HG03159 (cell line): ENCODE measurements around the gene PLA2G5.
"Not testable (repeated sequence)": the region's sequence is repeated elsewhere in the genome, so short reads cannot be mapped to it uniquely, and the experiment has no call there.

ENCODE experiments used
- ATAC-seq: cut with Tn5 transposase; IDR thresholded peaks from one replicate; pipeline ENCODE4 v1.9.1; 2021; ENCODE audit warnings: mild to moderate bottlenecking, moderate library complexity; ENCODE audit not compliant: unreplicated experiment

The PLA2G5 gene

DNA sequence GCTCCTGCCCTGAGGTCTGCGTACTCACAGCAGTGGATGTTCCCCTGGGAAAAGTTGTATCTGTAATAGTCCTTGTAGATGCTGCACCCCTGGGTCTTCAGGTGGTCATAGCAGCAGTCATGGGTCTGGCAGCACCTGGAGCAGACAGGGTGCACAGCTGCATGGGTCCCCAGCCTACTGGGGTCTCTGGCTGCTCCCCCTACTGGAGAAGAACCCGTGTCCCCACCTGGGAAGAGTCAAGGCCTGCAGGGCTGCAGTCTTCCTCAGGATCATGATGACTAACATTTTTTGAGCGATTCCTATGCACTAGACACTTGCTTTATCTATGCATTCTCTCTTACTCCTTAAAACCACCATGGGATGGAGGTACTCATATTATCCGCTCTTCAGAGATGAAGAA, 45.5 kb downstream of the PLA2G5 start:
- ATAC-seq, result no peak

DNA sequence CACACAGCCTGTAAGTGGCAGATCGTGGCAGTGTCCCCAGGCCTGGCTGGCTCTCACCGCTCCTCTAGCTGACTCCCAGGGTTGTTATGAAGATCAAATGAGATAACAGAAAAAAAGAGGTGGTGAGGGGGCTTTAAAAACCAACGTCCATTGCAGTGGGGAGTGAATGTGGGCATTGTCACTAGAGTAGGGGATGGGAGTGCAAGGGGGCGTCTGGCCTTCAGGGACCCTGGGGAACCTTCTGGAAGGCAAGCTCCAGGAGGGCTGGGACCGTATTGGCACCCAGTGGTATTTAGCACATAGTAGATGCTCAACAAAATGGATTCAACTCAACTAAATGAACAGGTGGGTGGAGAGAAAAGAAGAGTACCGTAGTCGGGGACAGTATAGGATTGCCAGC, 45.9 kb downstream of the PLA2G5 start:
- no peak for ATAC-seq

DNA sequence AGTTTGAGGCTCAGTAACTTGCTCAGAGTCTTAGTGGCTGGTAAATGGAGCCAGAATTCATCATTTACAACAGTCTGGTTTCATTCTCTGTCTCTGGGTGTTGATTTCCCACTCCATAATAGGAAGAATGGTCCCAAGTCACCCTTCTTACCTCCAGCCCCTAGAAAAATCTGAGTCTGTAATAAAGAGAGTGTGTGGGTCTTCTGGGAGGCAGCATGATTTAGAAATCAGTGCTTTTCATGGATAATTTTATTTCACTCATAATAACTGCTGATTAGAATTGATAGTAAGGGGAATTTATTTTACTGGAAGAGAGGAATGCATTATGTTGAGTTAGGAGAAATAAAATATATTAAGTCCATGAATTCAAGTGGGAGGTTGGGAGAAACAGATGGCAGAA, 47.2 kb downstream of the PLA2G5 start:
- ATAC-seq, result no peak

DNA sequence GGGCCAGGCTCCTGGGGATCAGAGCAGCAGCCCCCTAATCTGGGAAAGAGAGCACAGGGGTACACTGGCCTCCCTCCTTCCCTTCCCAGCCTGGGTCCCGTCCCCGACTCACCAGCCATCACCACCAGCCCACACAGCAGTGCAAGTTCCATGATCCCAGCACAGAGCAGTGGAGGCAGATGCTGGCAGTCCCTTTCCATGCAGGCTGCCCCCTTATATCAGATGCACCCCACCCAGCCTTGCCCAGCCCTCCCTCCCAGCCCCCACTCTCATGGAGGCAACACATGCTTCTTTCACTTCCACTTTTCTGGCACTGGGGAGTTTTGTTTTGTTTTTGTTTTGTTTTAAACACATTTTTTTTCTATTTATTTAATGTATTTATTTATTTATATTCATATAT, 49.4 kb downstream of the PLA2G5 start, which contains the start of gene PLA2G2D:
Gene PLA2G2D (minus strand): TSS at position 190 of the 400 bp plus-strand sequence. CDS start 38 bp downstream, at position 152.
- ATAC-seq, result no peak

DNA sequence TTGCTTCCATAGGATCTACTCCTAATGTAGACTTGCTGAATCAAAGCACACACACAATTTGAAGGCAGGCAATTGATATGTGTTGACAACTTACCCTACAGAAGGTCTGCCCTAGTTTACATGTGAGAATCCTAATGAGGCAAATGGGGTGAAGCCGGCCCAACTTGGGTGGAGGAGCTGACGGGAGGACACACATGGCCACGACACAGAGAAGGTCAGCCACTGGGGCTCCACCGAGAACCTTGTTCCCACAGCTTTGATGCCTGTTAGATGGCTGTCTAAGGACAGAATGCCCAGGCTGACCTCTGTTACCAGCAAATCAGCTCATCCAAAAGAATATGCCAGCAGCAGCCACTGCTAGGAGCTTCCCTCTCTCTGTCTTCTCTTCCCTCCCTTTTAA, 50.8 kb downstream of the PLA2G5 start:
- no peak for ATAC-seq

DNA sequence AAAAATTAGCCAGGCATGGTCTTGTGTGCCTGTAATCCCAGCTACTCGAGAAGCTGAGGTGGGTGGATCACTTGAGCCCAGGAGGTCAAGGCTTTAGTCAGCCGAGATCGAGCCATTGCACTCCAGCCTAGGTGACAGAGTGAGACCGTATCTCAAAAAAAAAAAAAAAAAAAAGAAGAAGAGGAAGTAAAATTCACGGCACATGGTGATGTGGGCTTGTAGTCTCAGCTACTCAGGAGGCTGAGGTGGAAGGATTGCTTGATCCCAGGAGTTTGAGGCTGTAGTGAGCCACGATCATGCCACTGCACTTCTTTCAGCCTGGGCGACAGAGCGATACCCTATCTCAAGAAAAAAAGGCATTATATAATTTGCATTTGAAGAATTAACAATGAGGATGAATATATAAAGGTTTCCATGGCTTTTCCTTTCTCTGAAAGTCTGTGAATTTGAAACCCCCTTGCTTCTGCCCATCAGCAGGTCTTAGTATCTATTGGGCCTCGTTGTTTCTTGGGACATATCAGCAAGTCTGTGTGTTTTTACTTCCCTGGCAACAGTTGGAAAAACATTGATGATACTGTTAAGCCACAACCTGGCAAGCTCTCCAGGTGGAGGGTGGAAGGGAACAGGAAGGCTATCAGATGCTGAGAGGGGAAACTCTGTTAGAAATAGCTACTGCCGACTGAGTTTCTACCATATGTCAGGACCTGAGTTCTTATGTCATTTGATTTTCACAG, 53.9 kb downstream of the PLA2G5 start:
- no peak for ATAC-seq

DNA sequence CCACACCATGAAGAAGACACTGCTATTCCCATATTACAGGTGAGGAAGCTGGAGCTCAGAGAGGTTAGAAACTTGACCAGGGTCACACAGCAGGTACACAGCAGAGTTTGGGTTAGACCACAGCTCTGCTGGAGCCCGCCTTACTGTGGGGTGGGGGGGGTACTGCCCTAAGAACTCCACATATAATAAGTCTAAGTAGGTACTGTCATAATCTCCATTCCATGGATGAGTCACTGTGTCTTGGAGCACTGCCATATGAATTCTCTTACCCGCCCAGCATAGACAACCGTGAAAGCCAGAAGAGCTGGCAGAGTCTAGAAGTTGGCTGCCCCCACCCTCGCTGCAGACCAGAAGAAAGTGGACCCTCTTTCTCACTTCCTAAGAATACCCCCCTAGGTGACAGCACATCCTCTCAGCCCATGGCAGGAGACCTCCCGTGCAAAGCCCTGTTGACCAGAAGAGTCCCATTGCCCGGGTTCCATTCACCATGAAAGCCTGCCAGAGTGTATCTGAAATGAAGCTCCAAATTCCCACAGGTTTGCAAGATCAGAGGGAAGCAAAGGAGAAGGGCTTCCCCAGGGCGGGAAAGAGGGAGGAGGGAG, 54.6 kb downstream of the PLA2G5 start:
- no peak for ATAC-seq

DNA sequence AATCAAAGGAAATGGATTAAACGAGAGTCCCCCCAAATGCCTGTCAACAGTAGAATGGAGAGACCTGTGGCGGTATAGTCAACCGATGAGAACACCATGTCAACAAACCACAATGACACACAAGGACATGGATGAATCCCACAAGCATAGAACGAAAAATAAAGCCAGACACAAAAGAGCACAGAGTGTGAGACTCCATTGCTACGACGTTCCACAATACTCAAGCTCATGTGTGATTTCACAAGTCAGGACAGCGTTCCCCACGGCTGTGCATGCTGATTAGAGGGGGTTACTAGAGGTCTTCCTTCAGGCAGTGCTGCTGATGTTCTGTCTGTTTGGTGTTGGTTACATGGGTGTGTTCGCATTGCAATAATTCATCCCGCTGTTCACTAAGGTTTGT, 55.1 kb downstream of the PLA2G5 start:
- no peak for ATAC-seq

DNA sequence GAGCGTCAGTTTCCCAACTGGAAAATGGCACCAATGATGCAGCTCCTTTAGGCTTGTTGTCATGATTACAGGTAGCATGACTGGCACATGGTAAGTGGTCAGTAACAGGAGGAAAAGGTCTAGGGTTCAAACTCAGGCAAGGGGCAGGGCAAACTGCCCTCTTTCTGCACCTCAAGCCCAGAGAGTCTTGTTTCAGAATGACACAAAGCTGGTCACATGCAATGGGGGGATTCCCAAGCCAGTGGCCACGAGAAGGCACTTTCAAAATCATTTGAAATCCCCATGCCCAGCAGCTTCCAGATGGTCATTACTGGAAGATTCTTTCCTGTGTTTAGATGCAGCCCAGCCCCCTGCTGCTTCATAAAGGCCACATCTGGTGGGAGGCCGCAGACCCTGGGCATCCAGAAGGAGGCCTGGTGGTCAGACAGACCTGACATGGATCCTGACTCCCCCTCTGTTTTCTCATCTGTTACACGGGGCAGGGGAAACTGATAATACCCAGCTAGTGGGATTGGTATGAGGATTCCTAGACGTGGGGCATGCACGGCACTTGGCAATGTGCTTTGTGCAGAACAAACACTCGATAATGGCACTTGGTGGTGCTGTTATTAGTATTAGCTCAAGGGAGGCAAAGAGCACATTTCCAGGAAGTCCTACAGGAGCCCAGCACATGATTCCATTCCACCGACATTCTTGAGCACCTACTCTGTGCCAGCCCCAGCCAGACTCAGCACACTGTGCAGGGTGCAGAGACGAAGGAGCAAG, 56.2 kb downstream of the PLA2G5 start:
- ATAC-seq, result no peak

DNA sequence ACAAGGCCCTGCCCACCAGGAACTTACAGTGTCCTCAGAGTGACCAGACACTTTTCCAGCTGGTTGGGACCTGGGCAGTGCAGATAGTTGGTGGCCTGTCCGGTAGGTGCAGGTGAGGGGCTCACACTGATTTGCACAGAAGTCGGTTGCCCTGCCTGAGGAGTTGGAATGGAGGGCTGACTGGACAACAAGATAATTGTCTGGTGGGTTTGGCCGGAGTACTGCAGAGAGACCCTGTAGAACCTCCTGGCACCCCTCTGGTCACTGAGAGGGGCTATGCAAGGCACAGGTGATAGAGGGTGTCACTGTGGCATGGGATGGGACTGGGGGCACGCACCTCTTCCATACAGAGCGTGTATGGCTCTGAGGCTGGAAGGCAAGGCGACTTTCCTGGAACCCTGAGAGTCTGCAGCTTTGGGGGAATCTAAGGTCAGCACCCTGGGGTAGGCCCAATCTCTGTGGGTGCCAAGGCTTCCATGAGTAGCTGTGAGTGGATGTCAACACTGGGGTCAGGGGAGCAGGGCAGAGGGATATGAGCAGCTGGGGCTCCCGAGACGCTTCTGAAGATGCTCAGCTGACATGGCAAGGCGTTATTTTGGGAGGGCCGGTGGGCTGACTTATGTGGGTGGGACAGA, 56.9 kb downstream of the PLA2G5 start:
- no peak for ATAC-seq

DNA sequence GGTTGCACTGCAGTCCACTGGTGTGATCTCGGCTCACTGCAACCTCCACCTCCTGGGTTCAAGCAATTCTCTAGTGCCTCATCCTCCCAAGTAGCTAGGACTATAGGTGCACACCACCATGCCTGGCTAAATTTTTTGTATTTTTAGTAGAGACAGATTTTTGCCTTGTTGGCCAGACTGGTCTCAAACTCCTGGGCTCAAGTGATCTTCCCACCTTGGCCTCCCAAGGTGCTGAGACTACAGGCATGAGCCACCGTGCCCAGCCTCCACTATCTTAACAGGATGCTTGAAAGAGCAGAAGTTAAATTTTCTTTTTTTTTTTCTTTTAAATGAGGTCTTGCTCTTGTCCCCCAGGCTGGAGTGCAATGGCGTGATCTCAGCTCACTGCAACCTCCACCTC, 60.5 kb downstream of the PLA2G5 start:
- not testable (repeated sequence) for ATAC-seq

DNA sequence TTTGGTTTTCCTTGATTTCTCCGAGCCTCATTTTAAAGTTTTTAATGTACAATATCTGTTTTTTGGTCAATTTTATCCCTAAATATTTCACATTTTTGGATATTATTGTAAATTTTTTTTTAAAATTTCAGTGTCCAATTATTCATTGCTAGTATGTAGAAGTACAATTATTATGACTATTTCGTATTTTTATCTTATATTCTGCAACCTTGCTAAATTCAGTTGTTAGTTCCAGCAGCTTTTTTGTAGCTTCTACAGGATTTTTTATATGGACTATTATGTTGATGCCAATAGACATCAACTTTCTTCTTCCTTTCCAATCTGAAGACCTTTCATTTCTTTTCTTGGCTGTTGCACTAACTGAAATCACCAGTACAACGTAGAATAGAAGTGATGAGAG, 65.0 kb downstream of the PLA2G5 start:
- ATAC-seq, result no peak

DNA sequence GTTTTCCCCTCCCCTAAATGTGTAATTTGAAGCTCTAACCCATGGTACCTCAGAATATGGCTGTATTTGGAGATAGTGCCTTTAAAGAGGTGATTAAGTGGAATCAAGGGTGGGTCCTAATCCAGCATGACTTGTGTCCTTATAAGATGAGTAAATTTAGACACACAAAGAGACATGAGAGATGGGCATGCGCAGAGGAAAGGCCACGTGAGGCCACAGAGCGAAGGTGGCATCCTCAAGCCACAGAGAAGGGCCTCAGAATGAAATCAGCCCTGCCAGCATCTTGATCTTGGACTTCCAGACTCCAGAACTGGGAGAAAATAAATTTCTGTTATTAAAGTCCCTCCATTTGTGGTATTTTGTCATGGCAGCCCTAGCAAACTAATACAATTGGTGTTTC, 66.3 kb downstream of the PLA2G5 start:
- no peak for ATAC-seq

DNA sequence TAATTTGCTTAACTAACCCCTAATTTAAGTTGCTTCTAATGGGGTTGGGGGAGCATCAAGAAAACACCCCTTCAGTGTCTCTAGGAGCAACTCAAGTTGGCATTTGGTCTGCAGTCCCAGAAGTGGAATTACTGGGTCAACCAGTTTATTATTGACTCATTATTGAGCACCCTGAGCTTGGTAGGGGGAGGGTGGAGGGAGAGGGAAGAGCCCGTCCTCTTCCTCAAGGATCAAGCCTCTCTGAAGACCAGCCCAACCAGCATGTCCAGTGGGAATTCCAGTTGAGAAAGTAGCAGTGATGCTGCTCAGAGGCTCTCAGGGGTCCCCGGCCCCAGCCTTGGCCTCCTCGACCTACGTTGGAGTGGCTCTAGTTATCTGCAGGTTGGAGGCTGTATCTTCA, 67.1 kb downstream of the PLA2G5 start:
- no peak for ATAC-seq

DNA sequence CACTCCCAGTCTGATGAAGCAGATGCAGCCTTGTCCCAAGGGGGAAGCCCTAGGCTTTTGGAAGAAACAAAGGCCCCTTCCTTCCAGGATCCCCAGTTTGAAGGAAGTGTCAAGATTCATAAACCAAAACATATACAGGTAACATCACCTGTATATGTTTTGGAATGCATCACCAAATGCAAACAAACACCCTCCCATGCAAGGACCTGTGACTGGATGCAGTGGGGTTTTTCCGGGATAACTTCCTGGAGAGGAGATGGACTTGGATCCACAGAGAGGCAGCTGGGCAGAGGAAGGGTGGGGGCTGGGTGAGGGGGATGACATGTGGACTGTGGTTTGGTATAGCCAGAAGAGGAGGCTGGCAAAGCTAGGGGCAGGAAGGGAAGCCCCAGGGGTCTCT, 67.6 kb downstream of the PLA2G5 start:
- ATAC-seq, result no peak

DNA sequence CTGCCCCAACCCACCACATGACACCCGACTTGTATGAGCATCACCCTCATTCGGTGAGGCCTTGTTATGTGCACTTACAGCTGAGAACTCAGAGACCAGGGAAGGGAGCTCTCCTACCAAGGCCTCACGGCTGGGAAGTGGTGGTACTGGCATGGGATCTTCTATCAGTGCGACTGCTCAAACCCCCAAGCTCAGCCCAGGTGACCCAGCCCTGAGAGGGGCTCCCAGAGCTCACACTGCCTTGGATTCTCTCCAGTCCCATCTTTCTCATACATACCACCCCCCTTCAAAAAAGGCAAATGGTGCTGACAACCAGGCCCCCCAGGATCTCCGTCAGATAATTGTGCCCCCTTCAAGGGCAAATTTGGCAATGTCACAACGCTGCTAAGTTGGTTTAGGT, 68.4 kb downstream of the PLA2G5 start:
- no peak for ATAC-seq

DNA sequence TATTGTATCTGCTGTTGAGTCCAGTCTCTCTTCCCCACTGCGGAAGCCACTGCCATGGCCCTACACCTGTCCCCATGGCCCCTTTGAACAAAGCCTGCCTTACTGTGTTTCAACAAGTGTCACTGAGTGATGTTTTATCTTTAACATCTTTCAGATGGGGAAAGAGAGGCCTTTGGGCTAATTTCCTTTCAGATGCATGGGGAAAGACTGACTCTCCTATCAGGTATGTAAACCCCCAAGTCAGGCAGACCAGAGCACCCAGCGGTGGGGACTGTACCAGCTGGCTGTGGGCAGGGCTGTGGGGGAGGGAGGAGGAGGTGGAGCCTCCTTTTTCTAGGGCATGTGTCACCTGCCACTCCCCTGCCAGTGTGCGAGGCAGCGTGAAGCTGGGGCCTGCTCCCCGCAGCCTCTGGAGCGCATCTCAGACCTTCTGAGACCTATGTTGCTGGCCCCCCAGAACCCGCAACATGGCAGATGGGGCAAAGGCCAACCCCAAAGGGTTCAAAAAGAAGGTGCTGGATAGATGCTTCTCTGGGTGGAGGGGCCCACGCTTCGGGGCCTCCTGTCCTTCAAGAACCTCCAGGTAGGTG, 69.1 kb downstream of the PLA2G5 start, which contains the start of gene PLA2G2F:
Gene PLA2G2F (plus strand): TSS at position 363 of the 590 bp plus-strand sequence. CDS start 105 bp downstream, at position 468.
- ATAC-seq, result no peak

DNA sequence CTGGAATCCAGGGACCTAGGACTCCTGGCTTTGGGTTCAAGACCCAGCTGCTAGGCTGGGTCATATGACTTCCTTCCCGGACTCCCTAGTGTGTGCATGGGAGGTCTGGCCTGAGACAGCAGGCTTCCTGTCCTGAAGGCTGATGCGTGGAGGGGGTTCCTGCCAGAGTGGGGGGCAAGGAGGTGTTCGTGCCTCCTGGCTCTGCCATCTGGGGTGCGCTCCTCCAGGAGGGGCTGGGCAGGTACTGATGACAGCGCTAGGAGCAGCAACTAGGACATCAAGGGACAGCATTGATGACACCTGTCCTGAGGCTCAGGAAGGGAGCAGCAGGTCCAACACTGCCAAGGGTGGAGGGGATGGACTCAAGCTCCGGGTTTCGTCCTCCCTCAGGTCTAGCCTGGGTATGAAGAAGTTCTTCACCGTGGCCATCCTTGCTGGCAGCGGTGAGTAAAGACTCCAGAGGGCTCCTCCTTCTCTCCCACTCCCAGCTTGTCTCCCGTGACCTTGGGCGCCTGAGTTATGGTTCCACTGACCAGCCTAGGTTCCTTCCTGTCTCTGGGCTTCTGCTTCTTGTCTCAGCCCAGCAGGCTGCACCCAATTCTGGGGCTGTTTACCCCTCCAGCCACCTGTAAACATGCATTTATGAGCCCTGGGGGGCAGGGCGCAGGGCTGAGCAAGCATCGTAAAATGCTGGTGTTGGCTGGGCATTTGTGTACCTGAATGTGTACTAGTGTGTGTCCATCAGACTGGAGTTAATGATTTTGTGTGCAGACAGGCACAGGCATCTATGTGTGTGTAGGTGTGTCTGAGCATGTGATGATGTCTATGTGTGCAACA, 70.0 kb downstream of the PLA2G5 start:
- ATAC-seq, result no peak

DNA sequence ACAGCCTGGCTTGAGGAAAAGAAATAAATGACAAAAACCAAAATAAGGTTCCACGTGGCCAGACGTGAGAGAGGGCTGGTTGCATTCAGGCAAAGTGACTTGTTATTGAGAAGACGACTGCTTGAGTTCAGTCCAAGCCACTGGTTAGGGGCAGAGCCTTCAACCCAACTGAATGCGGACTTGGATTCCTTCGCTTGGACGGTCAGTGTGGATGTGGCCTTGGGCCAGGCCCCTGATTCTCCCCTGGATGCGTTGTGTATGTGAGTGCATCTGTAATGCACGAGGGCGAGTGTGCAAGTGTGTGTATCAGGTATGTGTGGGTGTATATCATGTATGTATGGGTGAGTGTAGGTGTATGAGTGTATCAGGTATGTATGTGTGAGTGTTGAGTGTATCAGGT, 71.0 kb downstream of the PLA2G5 start:
- no peak for ATAC-seq

DNA sequence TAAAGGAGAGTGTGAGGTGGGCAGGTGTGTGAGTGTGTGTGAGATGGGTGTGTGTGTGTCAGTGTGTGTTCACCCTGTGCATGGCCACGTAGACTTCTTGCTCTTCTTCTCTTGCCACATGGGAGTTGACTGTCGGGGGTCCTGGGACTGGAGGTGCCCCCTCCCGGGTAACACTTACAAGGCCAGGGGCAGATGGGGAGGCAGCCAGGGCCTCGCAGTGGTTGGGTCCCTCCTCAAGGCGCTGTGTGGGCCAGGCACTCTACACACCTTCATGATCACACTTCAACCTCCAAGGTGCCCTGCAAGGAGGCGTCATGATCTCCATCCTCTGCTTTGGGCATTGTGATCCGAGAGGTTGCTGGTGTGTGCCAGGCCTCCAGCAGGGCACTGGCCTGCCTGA, 71.5 kb downstream of the PLA2G5 start:
- ATAC-seq, result no peak
